Thyroid gland (tissue), 4 donors: ENCODE measurements around the gene HUWE1.

Experiments
- CTCF ChIP-seq, 6 experiments: fragments of 200-600 bp in 3 of 6; fragments of 450-650 bp in 3 of 6; sonication (generic) in 3 of 6; IDR thresholded peaks; one replicate each; pipeline ENCODE4 v1.5.1; 2016 to 2019; ENCODE audit warnings: antibody characterized with exemption in 6 of 6, mild to moderate bottlenecking in 2 of 6, inconsistent platforms in 1 of 6, moderate library complexity in 1 of 6
- POLR2A ChIP-seq, 2 donors: fragments of 450-650 bp; IDR thresholded peaks; one replicate each; pipeline ENCODE4 v1.6.1; 2017; ENCODE audit warnings: antibody characterized with exemption in 2 of 2, mild to moderate bottlenecking in 2 of 2, moderate library complexity in 1 of 2

- TF ChIP-seq POLR2A (IDR thresholded peaks at IDR 0.05) (no peak), CTCF (IDR thresholded peaks at IDR 0.05) (no peak)
Measured at GRCh38 chrX:53704294-53704693, 17.8 kb upstream of the HUWE1 start.
